Activated CD8-positive, alpha-beta memory T cell treated with anti-CD3 and anti-CD28 coated beads for 1 hour (primary cell): ENCODE results near the gene RNU6-1.

Experiments
- DNase-seq, 2 donors: peaks; one replicate each; pipeline ENCODE4 v3.0.0-alpha.2; 2020; ENCODE audit warnings: low read depth in 1 of 2; ENCODE audit errors: extremely low read depth in 1 of 2

RNU6-1 gene

DNA sequence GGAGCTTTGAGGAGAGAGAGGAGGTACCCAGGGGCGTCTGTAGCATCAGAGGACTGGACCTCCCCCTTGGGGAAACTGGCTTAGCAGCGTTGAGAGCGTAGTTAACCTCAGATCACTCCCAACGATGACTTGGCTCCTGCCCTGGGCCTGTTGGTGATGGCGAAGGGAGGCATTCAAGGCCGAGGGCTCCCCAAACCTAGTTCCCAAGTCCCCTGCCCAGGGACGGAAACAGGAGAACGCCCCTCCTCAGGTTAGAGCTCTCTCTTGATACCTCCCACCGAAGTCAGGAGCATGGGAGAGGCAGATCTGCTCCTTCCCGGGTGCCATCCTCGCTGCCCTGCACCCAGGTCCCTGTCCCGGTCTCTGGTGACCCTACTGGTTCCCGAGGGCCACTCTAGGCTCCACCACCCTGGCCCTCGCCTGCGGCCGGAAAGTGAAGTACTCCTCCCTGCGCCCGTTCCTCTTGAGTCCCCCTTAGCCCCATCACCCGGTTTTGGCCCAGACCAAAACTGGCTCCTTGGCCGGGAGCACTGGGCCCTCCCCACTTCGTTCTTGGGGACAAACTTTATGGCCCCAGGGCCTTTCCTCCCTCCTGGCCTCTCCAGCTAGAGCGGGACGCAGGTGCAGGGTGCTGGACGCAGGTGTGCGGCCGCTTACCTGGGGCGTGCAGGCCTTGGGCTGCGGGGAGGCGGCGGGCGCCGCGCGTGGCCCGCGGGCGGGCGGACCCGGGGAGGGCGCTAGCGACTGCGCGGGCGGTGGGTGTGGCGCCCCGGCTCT lies 17.1 kb downstream of the RNU6-1 start:
- no peak for DNase-seq

DNA sequence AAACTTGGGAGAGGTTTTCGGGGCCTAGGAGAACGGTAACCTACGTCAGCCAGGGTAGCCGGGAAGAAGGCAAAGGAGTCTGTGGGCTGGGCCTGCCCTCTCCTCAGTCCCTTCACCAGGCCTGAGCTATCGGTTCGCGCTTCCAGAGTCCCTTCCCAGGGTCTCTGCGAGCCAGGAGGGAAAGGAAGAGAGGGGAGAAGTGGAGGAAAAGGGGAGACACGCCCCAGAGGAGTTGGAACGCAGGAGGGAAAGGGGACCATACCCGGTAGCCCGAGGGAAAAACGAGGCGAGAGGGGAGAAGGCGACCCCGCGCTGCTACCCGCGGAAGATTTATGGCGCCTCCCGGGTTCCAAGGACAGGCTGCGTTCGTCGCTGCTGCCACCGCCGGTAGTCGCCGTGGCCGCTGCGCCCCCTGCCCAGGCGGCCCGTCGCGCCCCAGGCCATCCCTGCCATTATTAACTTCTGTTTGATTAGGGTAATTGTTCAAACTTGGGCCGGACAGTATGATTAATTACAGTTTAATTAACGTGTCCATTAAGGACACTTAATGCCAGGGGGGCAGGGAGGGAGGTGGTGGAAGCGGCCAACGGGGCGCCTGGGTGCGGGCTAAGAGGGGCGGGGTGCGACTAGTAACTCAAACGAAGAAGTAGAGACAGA lies 17.9 kb downstream of the RNU6-1 start:
- DNase-seq, result no peak

DNA sequence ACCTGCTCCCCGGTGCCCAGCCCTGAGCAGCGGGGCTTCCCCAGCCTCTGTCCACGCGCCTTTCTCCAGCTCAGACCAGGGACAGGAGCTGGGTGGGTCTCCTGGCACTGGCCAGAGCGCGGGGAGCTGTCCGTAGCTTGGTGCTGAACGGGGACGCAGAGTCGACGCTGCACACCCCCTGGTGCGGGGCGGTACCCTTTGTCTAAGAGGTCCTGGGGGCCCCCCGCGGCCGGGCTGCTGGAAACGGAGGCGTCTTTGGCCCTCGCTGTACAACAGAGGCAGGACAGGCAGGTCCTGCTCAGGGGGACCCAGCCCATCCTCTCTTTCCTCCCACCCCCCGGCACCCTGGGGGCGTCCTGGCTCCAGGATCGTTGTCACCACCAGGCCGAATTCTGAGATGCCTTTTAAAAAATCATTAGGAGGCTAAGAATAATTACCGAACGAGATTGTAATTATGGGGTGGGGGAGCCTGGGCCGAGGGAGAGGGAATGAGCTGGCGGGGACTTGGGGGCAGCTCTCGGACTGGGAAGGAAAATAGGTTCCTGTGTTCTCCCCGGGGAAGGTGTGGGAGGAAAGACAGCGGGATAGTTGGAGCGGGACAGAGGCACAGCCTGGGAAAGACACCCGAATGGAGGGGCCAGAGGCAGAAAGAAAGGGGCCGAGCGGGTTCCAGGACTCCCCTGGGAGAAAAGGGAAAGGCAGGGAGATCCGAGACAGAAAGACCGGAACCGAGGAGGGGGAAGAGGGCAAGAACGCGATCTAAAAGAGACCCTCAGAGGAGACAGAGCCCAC lies 18.7 kb downstream of the RNU6-1 start:
- DNase-seq, result no peak

DNA sequence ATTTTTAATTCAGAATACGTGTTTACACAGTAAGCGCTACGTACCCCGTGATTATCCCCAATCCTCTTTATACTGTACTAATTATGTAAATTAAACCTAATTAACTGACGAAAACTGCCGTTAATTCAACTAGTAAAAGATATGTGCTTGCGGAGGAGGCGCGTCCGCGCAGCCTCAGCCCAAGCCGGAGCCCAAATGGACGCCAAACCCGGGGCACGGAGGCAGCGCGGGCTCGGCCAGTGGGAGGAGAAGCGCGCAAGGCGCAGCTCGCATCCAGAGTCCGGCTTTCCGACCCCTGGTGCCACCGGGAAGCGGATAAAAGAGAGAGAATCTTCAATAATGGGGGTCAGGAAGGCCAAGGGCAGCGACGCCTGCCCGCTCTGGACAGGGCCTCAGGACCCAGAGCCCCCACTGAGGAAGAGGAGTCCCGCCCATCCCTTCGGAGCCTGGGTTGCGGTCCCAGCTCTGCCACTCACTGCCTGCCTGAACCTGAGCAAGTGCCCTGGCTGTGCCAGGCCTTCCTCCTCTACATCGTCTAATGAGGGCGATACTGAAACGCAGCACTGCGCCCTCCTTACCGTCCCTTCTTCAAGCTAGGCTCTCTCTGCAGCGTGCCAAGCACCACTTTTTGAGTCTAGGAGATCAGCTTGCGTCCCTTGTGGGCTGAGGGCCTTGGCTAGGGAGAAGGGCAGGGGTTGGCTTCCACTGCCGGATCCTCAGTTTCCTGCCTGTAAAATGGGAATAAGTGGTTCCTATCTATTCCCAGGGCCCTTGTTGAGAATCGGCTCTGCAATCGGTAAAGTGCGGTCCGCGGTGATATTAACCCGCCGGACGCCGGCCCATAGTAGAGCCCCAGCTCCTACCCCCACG lies 19.5 kb downstream of the RNU6-1 start:
- DNase-seq, result no peak

DNA sequence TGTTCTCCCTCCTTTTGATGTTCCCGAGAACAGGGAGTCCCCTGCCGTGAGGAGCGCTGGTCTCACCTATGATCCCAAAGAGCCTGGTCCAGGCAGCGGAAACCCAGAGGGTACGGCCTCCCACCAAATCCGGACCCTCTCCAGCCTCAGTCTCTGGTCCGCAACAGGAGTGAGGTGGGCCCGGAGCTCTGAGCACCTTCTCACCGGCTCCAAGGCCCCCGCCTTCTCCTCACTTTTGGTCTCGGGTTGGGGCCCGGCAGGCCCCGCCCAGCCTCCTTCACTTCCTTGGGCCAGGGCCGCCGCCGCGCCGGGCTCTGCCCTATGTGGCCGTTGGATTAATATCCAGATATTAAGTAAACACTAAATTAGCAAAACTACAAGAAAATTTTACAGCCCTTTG lies 20.2 kb downstream of the RNU6-1 start:
- DNase-seq, result no peak

DNA sequence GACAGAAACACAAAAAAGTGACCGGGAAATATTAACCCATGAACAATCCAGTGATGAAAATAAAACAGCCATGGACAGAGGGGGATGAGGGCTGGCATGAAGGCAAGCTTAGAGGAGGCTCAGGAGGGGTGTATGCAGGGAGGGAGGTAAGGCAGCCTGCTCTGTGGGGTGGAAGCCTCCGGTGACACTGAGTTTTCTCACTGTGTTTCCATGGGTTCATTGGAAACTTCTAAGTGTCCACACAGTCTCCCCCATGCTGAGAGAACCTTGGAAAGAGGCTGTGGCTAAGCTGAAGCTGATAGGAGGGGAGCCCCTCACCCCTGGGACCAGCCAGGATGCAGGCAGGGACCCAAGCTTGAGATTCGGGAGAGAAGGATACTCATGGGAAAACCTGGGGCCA lies 21.4 kb downstream of the RNU6-1 start:
- no peak for DNase-seq

DNA sequence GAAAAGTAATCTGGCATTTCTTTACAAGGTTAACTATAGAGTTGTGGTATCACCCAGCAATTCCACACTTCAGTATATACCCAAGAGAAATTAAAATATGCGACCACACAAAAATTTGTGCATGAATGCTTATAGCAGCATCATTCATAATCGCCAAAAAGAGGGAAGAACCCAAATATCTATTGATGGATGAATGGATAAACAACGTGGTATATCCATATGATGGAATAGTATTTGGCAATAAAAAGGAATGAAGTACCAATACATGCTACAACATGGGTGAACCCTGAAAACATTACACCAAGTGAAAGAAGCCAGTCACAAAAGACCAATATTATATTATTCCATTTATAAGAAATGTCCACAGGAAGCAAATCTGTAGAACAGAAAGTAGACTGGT lies 23.2 kb downstream of the RNU6-1 start:
- DNase-seq, result no peak

DNA sequence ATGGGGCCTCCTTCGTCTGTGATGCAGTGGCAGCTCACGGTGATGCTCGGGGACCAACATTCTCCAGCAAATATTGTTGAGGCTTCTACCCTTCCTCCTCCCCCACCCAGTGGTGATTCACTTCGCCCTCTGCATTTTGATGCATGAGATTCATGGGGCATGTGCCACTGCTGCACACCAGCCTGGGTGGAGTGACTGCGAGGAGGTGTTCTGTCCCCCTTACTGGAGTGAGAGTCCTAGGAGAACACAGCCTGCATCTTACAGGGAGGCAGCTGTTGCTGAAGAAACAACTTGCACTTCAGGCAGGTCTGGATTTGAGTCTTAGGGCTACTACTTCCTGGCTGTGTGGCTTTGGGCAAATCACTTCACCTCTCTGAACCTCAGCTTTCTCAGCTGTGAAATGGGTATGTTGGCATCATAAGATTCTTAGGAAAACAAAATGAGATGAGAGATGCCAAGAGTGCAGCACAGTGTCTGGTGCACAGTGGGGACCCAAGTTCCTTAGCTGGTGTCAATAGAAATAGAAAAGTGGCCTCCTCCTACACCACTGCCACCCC lies 24.7 kb downstream of the RNU6-1 start:
- no peak for DNase-seq

DNA sequence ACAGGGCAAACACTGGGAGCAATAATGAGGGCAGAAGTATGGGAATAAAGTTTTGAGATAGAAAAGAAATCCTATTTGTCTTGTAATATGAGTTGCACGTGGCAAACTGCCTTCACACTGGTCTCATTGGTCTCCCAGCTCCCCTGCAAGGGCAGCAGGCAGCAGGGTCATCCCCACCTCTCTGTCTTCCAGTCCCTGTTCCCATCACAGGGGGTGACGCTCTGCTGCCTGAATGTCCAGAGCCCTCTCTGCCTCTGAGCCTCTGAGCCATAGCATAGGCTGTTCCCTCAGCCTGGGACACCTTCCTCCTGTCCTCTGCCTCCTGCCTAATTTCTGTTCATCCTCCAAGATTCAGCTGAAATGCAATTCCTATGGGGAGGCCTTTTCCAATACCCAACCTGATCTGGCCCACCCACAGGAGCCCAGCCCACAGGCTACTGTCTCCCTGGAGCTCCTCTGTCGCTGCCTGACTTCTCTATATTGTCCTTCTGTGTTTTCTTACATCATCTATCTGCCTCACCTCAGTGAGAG lies 26.7 kb downstream of the RNU6-1 start:
- DNase-seq, result no peak

DNA sequence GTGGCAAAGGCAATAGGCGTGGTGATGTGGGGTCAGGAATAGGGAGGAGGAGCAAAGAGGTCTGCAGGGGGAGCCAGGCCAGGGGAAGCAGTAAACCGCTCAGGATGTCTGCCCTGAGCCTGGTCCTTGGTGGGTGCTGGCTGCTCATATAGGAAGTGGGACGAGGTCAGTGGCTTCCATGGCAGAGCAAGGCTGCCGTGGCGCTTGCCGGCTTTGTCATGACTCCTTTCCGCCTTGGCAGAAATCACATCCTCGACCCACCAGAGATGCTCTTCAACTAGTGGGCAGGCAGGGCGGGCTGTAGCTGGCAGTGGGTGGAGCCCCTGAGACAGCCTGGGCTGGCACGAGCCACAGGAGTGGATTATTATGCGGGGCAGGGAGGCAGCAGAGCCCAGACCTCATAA lies 27.6 kb downstream of the RNU6-1 start:
- no peak for DNase-seq

DNA sequence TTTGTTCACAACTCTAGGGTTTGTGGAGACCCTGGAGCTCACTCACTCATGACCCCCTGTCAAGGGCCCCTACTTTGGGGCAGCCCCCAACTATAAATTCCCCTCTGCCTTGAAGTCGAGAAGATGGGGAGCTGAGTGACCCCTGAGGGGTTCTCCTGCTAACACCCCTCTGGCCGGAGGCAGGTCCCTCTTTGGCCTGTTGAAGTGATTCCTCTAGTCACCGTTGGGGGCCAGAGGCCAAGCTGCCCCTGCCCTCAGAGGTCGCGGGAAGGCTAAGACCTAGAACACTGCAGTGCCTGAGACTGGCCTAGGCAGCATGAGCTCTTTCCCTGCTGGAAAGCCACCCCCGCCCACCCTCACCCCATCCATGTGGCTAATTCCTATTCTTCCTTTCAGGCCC lies 30.0 kb downstream of the RNU6-1 start:
- DNase-seq, result no peak

DNA sequence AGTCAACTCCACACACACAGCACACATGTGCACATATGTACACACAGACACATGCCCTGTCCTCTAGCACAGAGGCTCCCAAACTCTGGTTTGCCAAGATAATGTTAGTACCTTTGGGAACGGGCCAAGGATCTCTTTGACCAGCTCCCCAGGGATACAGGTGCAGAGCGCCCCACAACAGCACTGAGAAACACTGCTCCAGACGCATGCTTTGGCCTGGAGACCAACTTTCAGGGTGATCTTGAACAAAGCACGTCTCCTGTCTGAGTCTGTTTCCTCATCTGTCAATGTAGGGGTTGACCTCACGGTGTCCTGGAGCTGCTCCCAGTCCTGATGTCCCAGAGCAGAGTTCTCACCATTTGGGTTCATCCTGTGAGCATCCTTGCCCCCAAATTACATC lies 30.4 kb downstream of the RNU6-1 start:
- no peak for DNase-seq

DNA sequence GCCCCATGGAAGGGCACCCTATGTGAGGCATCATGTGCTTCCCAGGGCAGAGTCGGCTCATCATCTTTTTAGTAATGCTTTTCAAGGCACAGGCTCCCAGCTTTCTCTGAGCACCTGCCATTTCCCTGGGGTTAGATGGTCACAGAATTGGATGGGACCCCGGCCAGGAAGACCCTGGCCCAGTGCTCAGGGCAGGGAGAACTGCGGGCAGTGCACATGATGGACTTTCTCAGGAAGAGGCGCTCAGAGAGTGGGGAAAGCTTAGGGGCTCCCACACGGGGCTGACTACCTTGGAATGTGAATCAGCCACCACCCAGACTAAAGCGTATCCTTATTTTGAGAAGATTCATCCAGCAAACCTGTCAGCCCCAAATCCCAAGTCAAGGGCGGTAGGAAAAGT lies 31.0 kb downstream of the RNU6-1 start:
- DNase-seq, result no peak

DNA sequence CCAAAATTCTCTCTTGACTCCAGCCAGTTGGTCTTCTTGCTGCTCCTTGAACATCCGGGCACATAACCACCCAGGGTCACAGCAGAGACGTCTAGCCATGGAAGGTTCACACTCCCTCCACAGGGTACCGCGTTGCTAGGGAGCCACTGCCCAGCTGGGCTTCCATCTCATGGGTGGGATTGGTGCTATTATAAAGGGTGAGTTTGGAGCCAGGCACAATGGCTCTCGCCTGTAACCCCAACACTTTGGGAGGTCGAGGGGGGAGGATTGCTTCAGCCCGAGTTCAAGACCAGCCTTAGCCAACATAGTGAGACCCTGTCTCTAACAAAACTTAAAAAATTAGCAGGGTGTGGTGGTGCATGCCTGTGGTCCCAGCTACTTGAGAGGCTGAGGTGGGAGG lies 32.0 kb downstream of the RNU6-1 start:
- no peak for DNase-seq

DNA sequence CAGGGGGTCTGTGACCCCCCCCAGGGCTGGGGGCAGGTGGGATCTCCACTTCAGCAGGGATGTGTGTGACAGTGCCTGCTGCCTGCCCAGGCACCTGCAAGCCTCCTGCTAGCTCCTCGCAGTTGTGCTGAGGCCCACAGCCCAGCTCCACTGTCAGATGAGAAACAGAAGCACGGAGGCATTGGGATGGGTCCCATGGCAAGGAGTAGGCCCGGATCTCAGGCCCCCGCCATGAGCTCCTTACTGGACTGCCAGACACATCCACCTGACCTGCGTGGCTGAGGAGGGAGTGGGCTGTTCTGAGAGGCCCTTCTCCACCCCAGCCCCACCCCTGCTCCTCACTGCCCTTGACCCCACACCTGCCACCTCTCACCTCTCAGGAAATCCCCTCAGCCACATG lies 32.7 kb downstream of the RNU6-1 start:
- DNase-seq, result no peak

DNA sequence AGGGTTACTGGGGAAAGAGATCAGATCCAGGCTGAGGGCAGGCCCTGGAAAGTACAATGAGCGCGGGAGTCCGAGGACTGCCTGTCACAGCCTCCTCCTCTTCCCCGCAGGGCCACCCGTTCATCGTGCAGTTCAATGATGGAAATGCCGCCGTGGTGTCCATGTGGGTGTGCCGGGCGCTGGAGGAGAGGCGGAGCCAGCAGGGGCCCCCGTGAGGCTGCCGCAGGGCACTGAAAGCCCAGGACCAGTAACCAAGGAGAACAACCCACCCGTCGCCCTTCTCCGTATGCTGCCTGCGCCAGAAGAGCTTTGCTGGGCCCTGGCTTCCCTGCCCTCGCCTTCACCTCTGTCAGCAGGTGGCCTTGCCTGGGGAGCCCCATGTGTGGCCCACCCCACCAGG lies 33.3 kb downstream of the RNU6-1 start:
- DNase-seq, result no peak

DNA sequence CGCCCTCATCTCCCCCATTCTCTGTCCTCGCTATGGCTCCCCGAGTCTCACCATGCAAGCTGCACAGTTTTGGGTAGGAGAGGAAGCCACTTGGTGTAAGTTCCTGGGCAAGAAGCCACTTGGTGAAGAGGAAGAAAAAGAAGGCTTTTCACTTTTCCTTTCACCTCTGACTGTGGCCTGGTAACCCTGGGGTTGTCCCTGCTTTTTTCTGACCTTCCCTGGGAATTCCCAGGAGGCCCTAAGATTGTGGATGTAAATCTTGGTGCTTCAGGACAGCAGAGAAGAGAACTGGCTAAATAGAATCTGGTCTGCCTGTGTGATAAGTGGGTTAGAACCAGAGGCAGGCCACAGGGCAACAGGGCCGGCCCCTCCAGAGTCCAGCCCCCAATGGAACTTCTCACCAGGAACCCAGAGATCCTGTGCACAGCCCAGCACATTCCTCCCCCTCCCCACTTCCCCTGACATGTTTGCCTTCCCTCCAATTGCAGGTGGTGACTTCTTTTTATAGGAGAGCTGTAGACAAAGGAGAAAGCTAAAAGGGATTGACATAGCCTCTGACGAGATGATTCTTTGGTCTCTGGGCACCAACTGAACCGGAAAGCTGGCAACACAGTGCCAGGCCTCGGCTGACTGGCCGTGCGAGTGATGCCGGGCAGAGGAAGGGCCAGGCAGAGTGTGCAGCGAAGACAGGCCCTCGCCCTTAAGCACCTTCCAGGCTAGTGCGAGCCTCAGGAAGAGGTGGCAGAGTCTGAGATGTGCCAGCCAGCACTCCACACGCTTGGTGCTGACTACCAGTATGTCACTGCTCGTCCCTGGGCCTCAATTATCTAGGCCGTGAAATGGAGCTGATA lies 34.0 kb downstream of the RNU6-1 start:
- no peak for DNase-seq

DNA sequence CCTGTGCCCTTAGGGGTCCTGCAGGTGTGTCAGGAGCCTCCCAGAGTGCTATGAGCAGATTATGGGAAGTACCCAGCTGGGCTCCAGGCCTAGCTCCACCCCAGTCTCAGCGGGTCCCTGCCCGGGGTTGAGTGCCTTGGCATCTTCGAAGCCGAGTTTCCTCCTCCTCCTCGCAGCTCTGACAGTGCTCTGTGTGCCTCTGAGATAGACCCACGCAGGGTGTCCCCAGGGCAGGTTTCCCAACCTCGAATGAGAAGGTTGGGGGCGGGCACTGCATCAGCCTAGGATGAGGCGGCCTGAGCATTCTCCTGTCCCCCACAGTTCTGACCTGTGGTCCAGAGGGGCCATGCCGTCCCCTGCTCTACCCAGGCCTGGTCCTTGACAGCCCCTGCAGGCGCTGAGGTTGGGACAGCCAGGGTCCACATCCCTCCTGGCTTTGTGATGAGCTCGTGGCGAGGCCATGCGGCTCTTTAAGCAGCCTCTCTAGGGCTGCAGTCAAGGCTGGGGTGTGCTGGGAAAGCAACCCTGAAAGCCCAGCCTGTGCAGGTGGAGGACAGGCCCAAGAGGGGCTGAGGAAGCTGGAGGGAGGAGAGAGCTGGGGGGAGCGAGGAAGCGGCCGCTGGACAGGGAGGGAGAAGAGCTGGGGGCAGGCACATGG lies 34.7 kb downstream of the RNU6-1 start:
- no peak for DNase-seq
